Spinal cord (tissue), 10 donors: ENCODE results near the gene PDE6A. TPM values are rescaled to one million over a fixed set of nuclear protein-coding genes. Genes with fewer than 3 reads are reported as not detected.

ENCODE experiments used
- DNase-seq, 6 donors: peaks; one replicate each; pipeline versions ENCODE4 v3.0.0 to v3.0.0-alpha.2; 2013 to 2015; ENCODE audit warnings: low spot score in 6 of 6, low read depth in 4 of 6
- H3K27ac ChIP-seq: one replicate; pipeline ENCODE4 v1.5.1; 2013; ENCODE audit warnings: low read depth, low read length, control low read depth
- H3K27me3 ChIP-seq: one replicate; pipeline ENCODE4 v1.6.1; 2013; ENCODE audit warnings: low read length; ENCODE audit not compliant: control insufficient read depth, insufficient read depth
- H3K36me3 ChIP-seq: one replicate; pipeline ENCODE4 v1.6.1; 2013; ENCODE audit warnings: low read length; ENCODE audit not compliant: control insufficient read depth, insufficient read depth
- H3K4me1 ChIP-seq: one replicate; pipeline ENCODE4 v1.6.1; 2013; ENCODE audit warnings: low read length; ENCODE audit not compliant: control insufficient read depth, insufficient read depth
- H3K4me3 ChIP-seq: one replicate; pipeline ENCODE4 v1.5.1; 2013; ENCODE audit warnings: low read depth, low read length, control low read depth
- H3K9me3 ChIP-seq: one replicate; pipeline ENCODE4 v1.6.1; 2013; ENCODE audit warnings: low read length; ENCODE audit not compliant: control insufficient read depth, insufficient read depth
- WGBS: methylation state at CpG from one replicate; pipeline ENCODE4 v1.1.5; 2013; ENCODE audit warnings: missing lambda C conversion rate; ENCODE audit not compliant: insufficient coverage; 5-methylcytosine and 5-hydroxymethylcytosine counted together
- polyA plus RNA-seq, 2 donors: library from polyadenylated mRNA; unstranded; fragments of 120-200 nt; gene quantifications; one replicate each; pipeline ENCODE4 v1.2.1, GENCODE V29; 2013; ENCODE audit not compliant: insufficient read length in 2 of 2
- total RNA-seq, 2 donors: library from RNA; depleted of rRNA in 1 of 2; stranded (reverse); fragments of 120-200 nt in 1 of 2; fragments of >200 nt in 1 of 2; gene quantifications; one replicate each; pipeline versions ENCODE4 v1.2.3 to v1.2.4, GENCODE V29; 2013 to 2014
- donor health status: healthy.

PDE6A gene
- total and polyA plus RNA-seq, 4 donors = 0.06 to 0.44 (median 0.17) TPM

DNA sequence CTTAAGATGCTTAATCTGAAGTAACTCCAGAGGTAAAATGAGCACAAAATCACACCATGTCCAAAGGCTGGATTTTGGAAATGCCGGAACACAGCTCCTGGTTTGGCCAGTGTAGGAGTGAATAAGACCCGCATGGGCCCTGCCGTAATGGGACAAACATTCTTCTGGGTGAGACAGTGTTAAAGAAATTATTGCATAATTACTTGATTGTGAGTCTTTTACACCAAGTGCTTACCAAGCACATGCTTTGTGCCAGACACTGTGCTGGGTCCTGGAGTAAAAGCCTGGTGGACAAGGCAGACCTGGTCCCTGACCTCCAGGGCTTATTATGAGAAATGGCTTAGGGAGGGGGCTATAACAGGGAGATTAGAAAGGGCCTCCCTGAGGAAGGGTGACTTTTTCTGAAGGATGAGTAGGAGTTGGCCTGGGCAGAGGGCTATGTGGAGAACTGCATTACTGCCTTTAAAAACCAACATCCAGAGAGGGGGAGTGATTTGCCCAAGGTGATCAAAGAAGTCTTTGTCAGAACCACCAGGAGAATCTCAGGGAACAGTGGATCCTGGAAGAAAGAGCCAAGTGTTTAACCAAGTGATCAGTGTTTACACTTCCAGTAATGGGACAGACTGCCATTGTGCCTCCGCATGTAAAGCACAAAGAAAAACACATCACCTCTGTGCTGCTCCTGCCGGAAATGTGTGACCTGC is 3.5 kb downstream of the PDE6A start:
- Histone ChIP-seq H3K4me1 (peaks cover 5% of the 10 kb centered on the region), H3K27me3 (no peaks in the 10 kb centered on the region), H3K4me3 (no peak overlapping the region), H3K36me3 (no peaks in the 10 kb centered on the region), H3K9me3 (no peaks in the 10 kb centered on the region), H3K27ac (no peak overlapping the region)
- peak in 2 of 6 donors; percentile 60 to 63 for DNase-seq
- 0% methylated on average over 1 of the region's 5 CpGs for WGBS

DNA sequence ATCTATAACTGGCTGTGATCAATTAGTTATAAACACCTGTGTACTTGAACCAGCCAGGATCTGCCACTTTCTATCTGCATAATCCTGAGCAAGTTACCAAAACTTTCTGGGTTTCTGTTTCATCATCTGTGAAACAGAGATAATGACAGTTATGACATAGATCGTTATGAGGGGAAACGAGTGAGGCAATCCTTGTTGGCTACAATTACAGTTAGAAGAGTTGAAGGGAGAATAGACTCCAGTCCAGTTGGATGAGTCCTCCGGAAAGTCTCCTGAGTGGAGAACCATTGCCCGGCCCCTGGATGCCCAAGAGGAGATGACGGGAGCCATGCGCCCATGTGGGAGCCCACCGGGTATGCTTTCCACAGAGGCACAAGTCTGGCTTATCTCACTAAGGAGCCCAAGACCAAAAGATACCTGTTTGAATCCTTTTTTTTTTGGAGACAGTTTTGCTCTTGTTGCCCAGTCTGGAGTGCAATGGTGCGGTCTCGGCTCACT is 4.5 kb downstream of the PDE6A start:
- Histone ChIP-seq H3K9me3 (no peaks in the 10 kb centered on the region), H3K4me3 (no peak overlapping the region), H3K4me1 (peaks cover 5% of the 10 kb centered on the region), H3K36me3 (no peaks in the 10 kb centered on the region), H3K27ac (no peak overlapping the region), H3K27me3 (no peaks in the 10 kb centered on the region)
- 85% methylated on average over 7 of the region's 9 CpGs for WGBS
- no peak for DNase-seq

DNA sequence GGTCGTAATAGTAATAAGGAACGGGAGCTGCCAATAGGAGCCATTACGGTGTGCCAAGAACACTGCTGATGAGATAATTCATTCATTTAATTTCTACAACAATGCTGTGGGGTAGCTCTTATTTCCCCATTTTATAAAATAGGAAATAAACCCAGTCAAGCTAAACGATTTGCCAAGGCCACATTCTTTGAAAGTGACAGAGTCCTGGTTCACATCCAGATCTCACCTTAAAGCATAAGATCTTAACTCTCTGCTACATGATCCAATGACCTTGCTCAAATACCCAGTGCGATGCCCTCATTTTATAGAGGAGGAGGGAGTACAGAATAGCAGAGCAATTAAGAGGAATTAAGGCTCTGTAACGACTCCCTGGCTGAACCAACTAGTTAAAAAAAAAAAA is 5.0 kb downstream of the PDE6A start:
- peaks cover 5% of the 10 kb centered on the region for H3K4me1 ChIP-seq
- H3K27ac ChIP-seq = no peak overlapping the region
- H3K9me3 ChIP-seq = no peaks in the 10 kb centered on the region
- H3K36me3 ChIP-seq = no peaks in the 10 kb centered on the region
- DNase-seq = peak in 1 of 6 donors; percentile 17
- no CpG with 5 or more reads among the region's 6 CpGs for WGBS
- H3K27me3 ChIP-seq = no peaks in the 10 kb centered on the region
- H3K4me3 ChIP-seq = no peak overlapping the region

DNA sequence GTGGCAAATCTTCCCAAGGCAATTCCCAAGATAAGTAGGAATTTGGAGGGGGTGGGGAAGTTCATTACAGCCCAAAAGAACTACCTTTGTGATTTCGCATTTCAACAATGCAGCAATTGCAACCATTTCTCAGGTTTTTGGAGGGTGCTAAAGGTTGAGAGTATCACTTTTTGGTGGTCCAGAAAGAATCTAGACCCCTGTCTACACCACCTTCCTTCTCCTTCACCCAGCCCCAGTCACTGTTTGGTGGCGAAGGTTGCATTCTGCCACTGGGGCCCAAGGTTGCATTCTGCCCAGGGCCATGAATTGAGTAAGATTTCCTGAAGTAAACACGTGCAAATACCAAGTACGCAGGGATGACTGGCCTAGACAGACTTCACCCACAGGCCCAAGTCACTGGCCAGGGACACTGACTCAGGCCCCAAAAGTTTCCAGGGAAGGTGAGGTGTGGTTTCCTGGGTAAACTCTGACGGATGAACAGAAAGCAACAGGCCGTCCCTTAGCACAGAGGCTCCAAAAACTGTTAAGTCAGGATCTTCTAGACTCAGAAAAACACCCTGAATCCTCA is 5.7 kb downstream of the PDE6A start:
- Histone ChIP-seq H3K4me3 (no peak overlapping the region), H3K9me3 (no peaks in the 10 kb centered on the region), H3K4me1 (peaks cover 5% of the 10 kb centered on the region), H3K36me3 (no peaks in the 10 kb centered on the region), H3K27me3 (no peaks in the 10 kb centered on the region), H3K27ac (no peak overlapping the region)
- WGBS = 82% methylated on average over 3 of the region's 6 CpGs
- no peak for DNase-seq

DNA sequence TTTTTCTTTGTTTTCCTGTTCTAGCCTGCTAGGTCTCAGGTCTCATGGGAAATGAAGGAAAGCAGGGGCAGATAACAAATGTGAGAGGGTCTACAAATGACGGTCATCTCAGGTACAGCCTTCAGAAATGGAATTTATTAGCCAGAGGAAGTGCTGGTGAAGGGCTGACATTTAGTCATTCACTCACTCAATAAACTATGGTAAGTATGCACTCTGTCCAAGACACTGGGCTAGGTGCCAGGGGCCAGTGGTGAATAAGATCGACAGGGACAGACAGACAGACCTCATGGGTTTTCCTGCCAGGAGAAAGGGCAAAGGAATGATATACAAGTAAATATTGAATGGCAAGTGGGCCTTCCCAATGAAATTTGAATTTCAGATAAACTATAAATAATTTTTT is 6.3 kb downstream of the PDE6A start:
- Histone ChIP-seq H3K9me3 (no peaks in the 10 kb centered on the region), H3K4me3 (no peak overlapping the region), H3K27me3 (no peaks in the 10 kb centered on the region), H3K4me1 (peaks cover 5% of the 10 kb centered on the region), H3K36me3 (no peaks in the 10 kb centered on the region), H3K27ac (no peak overlapping the region)
- 80% methylated on average over 1 of the region's 2 CpGs for WGBS
- no peak for DNase-seq

DNA sequence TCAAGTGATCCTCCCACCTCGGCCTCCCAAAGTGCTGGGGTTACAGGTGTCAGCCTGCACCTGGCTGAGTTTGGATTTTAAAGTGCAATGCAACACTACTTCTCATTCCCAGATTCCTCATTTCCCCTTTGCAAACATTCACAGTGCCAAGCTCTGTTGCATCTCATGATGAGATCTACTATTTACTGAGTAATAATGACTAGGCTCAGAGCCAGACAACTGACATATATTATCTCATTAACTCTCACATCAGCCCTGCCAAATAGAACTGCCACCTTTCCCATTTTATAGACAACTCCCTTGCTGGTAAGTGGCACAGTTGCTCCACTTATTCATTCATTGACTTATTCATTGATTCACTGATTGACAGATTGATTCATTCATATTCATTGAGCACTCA is 7.0 kb downstream of the PDE6A start:
- Histone ChIP-seq H3K4me3 (no peak overlapping the region), H3K4me1 (peaks cover 5% of the 10 kb centered on the region), H3K27me3 (no peaks in the 10 kb centered on the region), H3K27ac (no peak overlapping the region), H3K36me3 (no peaks in the 10 kb centered on the region), H3K9me3 (no peaks in the 10 kb centered on the region)
- peak in 2 of 6 donors; percentile 74 to 78 for DNase-seq
- 50% methylated on average over 1 of the region's 1 CpG for WGBS

DNA sequence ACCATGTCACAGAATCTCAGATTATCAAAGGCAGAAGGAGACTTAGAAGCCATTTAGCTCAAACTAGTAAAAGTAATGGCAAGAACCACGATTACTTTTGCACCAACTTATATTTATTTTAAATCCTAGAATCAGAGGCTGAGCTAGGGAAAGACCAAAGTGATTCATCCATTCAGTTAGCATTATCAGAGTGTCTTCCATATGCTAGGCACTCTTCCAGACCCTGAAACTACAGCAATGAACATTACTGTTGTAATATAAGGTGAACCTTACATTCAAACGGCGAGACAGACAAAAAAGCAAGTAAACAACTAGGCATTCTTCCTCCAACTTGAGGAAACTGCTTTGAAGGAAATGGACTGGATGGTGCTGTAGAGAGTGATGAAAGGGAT is 7.9 kb downstream of the PDE6A start:
- H3K27me3 ChIP-seq = no peaks in the 10 kb centered on the region
- no CpG with 5 or more reads among the region's 3 CpGs for WGBS
- H3K4me1 ChIP-seq = peaks cover 5% of the 10 kb centered on the region
- H3K9me3 ChIP-seq = no peaks in the 10 kb centered on the region
- H3K27ac ChIP-seq = no peak overlapping the region
- no peaks in the 10 kb centered on the region for H3K36me3 ChIP-seq
- no peak for DNase-seq
- no peak overlapping the region for H3K4me3 ChIP-seq

DNA sequence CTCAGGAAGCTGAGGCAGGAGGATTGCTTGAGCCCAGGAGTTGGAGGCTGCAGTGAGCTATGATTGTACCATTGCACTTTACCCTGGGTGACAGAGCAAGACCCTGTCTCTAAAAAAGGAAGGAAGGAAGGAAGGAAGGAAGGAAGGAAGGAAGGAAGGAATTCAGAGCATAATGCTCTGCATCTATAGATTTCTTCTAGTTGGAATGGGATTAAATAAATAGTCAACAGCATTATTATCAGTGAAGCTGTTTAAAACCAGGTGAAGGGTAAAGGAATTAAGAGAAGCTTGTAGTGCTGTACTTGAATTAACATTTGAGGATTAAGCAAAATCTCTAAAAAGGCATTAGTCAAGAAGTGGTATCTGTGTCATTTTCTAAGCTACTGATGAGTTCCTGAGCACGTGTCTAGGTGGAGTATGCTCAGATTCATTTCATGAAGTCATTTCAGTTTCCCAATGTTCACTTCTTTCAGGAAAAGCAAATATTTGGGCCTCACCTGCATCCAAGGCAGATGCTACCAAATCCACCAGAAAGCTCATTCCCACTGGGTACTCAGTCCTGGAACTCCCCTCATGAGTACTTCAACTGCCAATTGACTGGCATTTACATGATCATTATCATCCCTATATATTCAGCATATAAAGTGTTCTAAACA is 8.4 kb downstream of the PDE6A start:
- H3K4me3 ChIP-seq = no peak overlapping the region
- H3K36me3 ChIP-seq = no peaks in the 10 kb centered on the region
- WGBS = 82% methylated on average over 1 of the region's 1 CpG
- H3K4me1 ChIP-seq = peaks cover 5% of the 10 kb centered on the region
- no peaks in the 10 kb centered on the region for H3K27me3 ChIP-seq
- no peaks in the 10 kb centered on the region for H3K9me3 ChIP-seq
- H3K27ac ChIP-seq = no peak overlapping the region
- no peak for DNase-seq

DNA sequence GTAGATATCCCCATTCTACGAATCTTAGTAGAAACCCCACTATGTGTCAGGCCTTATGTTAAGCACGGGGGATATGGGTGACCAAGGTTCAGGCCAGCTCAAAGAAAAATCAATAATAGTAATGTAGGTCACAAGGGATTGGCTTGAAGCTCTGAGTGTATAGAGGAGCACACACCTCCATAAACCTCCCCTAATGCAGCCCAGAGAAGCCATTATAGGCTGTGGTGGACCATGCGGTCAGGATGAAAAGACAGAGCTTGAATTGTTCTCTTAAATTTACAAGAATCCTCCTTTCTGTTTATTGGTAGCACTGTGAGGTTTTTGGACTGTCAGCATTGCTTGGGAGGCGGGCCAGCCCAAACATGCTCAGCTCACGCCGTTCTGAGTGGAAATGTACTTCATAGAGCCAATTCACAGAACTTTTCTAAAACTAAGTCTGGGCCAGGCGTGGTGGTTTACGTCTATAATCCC is 9.1 kb downstream of the PDE6A start:
- Histone ChIP-seq H3K36me3 (no peaks in the 10 kb centered on the region), H3K4me1 (no peaks in the 10 kb centered on the region), H3K9me3 (no peaks in the 10 kb centered on the region), H3K4me3 (no peak overlapping the region), H3K27ac (no peak overlapping the region), H3K27me3 (no peaks in the 10 kb centered on the region)
- DNase-seq = peak in 1 of 6 donors; percentile 41
- WGBS = 100% methylated on average over 1 of the region's 8 CpGs
